NCI-H345 treated with DMSO at 0.1 percent for 48 hours (cell line): ENCODE results near the gene PZP.

Experiments used
- DNase-seq: peaks from one replicate; lab custom pipeline; 2025; ENCODE audit not compliant: unreplicated experiment; lab: John Stamatoyannopoulos, UW

Gene PZP

GRCh38 chr12:9104767-9105423 is 103.3 kb downstream of the PZP start:
- no peak for DNase-seq

GRCh38 chr12:9104087-9104486 is 104.1 kb downstream of the PZP start:
- DNase-seq: no peak

- DNase-seq: no peak
Measured at GRCh38 chr12:9103050-9103849, 104.9 kb downstream of the PZP start.

DNA sequence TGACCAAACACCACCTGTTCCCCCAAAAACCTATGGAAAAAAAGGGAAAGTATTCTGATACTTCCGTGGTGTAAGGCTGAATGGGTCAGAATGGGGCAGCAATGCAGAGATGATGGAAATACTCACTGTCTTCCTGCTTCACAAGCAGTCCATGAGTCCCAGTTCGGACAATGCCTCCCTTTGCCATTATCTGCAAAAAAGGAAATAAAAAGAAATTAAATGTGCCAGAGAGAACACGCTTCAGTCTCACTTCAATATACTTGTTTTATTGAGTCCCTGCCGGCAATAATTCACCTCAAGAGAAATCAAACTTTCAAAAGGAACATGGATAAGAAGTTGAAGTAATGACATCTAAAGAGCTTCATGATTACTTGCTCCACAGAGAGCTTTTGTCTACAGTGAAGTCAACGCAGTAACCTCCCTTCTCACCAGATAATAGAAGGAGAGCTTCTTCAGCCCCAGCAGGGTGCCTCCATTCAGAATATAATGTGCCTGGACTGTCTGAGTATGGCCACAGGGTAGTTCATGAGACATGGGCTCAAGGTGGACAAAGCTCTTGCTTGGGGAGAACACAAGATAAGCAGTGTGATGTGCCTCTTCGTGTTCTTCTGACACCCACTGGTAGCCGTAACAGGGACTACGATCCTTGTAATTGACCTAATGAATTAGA is 107.0 kb downstream of the PZP start:
- DNase-seq: no peak

DNA sequence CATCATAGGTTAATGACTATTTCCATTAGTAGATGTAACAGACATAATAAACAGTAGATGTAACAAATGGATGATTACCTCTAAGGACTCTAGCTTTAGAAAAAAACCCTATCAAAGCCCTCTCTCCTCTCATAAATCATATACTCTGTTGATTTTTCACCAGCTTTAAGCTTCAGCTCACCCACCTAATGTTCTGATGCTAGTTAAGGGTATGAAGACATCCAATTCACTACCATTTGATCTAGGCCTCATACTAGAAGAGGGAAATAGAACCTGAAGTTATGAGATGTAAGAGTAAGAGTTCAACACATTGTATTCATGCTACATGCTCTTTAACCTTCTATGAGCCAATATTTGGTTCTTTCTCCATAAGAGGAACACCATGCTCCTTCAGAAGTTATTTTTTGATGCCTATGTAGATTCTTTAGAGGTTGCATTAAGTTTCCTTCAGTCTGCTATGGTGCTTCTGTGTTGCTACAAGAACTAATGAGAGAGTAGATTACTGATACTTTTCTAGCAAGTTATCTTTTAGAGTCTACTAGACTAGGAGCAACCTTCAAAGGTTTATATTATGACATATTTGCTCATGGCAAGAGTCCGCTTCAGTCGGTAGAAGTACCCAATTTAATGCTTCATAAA is 108.5 kb downstream of the PZP start:
- DNase-seq: no peak
